MM.1S (cell line): ENCODE measurements around the gene SPATA22.

Experiments used
- CTCF ChIP-seq: fragments of 300-600 bp; sonication (generic); IDR thresholded peaks from 2 replicates; pipeline ENCODE4 v1.5.1; 2016; ENCODE audit warnings: antibody characterized with exemption, low read length, mixed read lengths
- EZH2 ChIP-seq: fragments of 300-600 bp; sonication (generic); optimal IDR thresholded peaks from 2 replicates; pipeline ENCODE3; 2017; ENCODE audit warnings: low read depth, mild to moderate bottlenecking, antibody characterized with exemption, low read length, mixed read lengths
- EZH2phosphoT487 ChIP-seq: fragments of 300-600 bp; sonication (generic); IDR thresholded peaks from 2 replicates; pipeline ENCODE4 v1.6.1; 2018; ENCODE audit warnings: antibody characterized with exemption, low read length

- TF ChIP-seq EZH2phosphoT487 (no peak), CTCF (no peak), EZH2 (no peak)
These were observed 37.9 kb downstream of the SPATA22 start, which contains the start of gene OR1E2 for GRCh38 chr17:3433741-3434140.
